Measurements from ENCODE around the gene ADAMTSL3. TPM values are rescaled to one million over a fixed set of nuclear protein-coding genes. Genes with fewer than 3 reads are reported as not detected.

The ADAMTSL3 gene
- total and polyA plus RNA-seq, 9 donors, result 26.2 to 63.2 (median 40.8) TPM

DNA sequence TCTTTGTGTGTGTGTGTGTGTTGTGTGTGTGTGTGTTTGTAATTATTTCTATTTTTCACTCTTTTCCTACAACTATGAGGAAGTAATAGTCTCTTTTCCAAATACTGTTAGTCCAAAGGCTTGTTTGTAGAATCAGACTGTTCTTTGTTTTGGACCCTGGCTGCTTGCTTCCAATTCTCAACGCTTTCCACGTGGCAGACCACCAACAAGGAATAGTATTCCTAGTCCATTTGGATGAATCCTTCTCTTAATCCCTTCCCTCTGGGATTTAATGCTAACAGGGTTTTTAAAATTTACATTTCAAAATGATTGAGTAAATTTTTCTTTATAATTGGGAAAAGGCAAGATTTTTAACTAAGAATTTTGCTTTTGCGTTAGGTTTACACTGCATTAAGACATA lies 62.7 kb downstream of the ADAMTSL3 start:
- DNase-seq, result peak; percentile 78
- WGBS (ENCODE audit: insufficient coverage), result no CpG with 5 or more reads among the region's 3 CpGs
- Histone ChIP-seq H3K36me3 (ENCODE audit: control insufficient read depth, insufficient read depth, low read length) (no peaks in the 10 kb centered on the region), H3K4me1 (ENCODE audit: control insufficient read depth, insufficient read depth, low read length) (peaks cover 9% of the 10 kb centered on the region), H3K27ac (ENCODE audit: low read length) (no peak overlapping the region), H3K9me3 (replicated peaks; ENCODE audit: control insufficient read depth, low read depth, low read length) (no peaks in the 10 kb centered on the region), H3K4me3 (ENCODE audit: low read length) (no peak overlapping the region), H3K27me3 (ENCODE audit: control insufficient read depth, insufficient read depth, low read length) (no peaks in the 10 kb centered on the region)

- Histone ChIP-seq H3K27ac (ENCODE audit: low read length) (no peak overlapping the region), H3K9me3 (replicated peaks; ENCODE audit: control insufficient read depth, low read depth, low read length) (no peaks in the 10 kb centered on the region), H3K27me3 (ENCODE audit: control insufficient read depth, insufficient read depth, low read length) (no peaks in the 10 kb centered on the region), H3K4me3 (ENCODE audit: low read length) (no peak overlapping the region), H3K4me1 (ENCODE audit: control insufficient read depth, insufficient read depth, low read length) (peaks cover 9% of the 10 kb centered on the region), H3K36me3 (ENCODE audit: control insufficient read depth, insufficient read depth, low read length) (no peaks in the 10 kb centered on the region)
- DNase-seq, result no peak
Measured at GRCh38 chr15:83717010-83717409, 63.1 kb downstream of the ADAMTSL3 start.

GRCh38 chr15:83720468-83720867 lies 66.5 kb downstream of the ADAMTSL3 start:
- H3K27ac ChIP-seq (ENCODE audit: low read length), result no peak overlapping the region
- DNase-seq, result no peak
- WGBS (ENCODE audit: insufficient coverage), result no CpG with 5 or more reads among the region's 2 CpGs
- H3K36me3 ChIP-seq (ENCODE audit: control insufficient read depth, insufficient read depth, low read length), result no peaks in the 10 kb centered on the region
- peaks cover 4% of the 10 kb centered on the region for H3K4me1 ChIP-seq (ENCODE audit: control insufficient read depth, insufficient read depth, low read length)
- no peaks in the 10 kb centered on the region for H3K27me3 ChIP-seq (ENCODE audit: control insufficient read depth, insufficient read depth, low read length)
- H3K4me3 ChIP-seq (ENCODE audit: low read length), result no peak overlapping the region
- no peaks in the 10 kb centered on the region for H3K9me3 ChIP-seq (replicated peaks; ENCODE audit: control insufficient read depth, low read depth, low read length)

- Histone ChIP-seq H3K9me3 (replicated peaks; ENCODE audit: control insufficient read depth, low read depth, low read length) (no peaks in the 10 kb centered on the region), H3K36me3 (ENCODE audit: control insufficient read depth, insufficient read depth, low read length) (no peaks in the 10 kb centered on the region), H3K27me3 (ENCODE audit: control insufficient read depth, insufficient read depth, low read length) (no peaks in the 10 kb centered on the region), H3K4me3 (ENCODE audit: low read length) (no peak overlapping the region), H3K27ac (ENCODE audit: low read length) (no peak overlapping the region), H3K4me1 (ENCODE audit: control insufficient read depth, insufficient read depth, low read length) (peaks cover 2% of the 10 kb centered on the region)
- DNase-seq, result peak; percentile 52
Measured at GRCh38 chr15:83721031-83721430, 67.1 kb downstream of the ADAMTSL3 start.

DNA sequence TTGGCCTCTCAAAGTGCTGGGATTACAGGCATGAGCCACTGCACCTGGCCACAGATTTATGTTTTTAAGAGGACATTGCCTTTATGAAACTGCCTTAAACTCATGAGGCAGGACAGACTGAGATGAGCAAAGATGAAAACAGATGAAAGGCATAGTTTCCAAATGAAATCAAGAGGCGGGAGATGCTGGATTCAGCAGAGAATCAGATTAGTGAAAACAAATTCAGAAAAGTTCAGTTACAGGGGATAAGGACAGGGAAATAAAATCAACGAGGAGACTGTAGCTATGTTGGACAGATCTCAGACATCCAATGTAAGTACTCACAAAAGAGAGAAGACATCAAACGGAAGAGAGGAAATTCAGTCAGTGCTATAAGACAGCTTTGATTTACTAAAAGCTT lies 68.1 kb downstream of the ADAMTSL3 start:
- H3K36me3 ChIP-seq (ENCODE audit: control insufficient read depth, insufficient read depth, low read length), result no peaks in the 10 kb centered on the region
- H3K27ac ChIP-seq (ENCODE audit: low read length), result no peak overlapping the region
- H3K4me1 ChIP-seq (ENCODE audit: control insufficient read depth, insufficient read depth, low read length), result no peaks in the 10 kb centered on the region
- DNase-seq, result peak; percentile 51
- no peak overlapping the region for H3K4me3 ChIP-seq (ENCODE audit: low read length)
- peaks cover 2% of the 10 kb centered on the region for H3K9me3 ChIP-seq (replicated peaks; ENCODE audit: control insufficient read depth, low read depth, low read length)
- H3K27me3 ChIP-seq (ENCODE audit: control insufficient read depth, insufficient read depth, low read length), result no peaks in the 10 kb centered on the region
- WGBS (ENCODE audit: insufficient coverage), result 36% methylated on average over 1 of the region's 3 CpGs

DNA sequence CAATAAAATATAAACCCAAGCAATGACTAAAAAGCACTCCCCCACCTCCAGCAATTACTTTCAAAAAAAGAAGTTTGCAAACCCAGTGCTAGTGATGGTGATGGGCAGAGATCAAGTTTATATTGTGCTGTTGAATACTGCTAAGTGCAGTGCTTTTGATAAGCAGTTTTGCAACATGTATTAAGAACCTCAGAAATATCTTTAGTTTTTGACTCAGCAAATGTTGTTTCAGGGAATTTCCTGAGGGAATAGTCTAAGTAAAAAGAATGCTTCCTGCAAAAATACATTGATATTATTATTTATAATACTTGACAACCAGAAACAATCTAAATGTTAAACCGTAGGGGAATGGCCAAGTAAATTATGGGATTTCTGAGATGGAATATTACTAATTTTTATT lies 69.3 kb downstream of the ADAMTSL3 start:
- DNase-seq, result peak; percentile 59

DNA sequence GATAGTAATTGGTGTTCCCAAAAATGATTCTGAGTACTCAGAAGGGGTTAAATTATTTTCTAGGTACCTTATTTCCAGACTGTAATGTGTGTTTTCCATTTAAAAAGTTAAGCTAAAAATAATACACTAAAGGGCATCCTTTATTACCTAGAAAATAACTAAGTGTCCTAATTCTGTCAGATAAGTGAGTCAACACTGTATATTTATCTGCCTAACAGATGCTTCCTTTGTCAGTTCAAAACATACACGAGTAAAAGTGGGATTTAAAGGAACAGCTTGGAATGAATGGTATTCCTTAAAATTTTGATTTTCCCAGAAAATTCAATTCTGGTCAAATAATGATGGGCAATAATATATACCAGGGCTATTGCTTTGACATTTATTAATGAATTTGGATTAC lies 78.3 kb downstream of the ADAMTSL3 start:
- Histone ChIP-seq H3K4me3 (ENCODE audit: low read length) (no peak overlapping the region), H3K4me1 (ENCODE audit: control insufficient read depth, insufficient read depth, low read length) (no peaks in the 10 kb centered on the region), H3K27ac (ENCODE audit: low read length) (no peak overlapping the region), H3K27me3 (ENCODE audit: control insufficient read depth, insufficient read depth, low read length) (no peaks in the 10 kb centered on the region), H3K36me3 (ENCODE audit: control insufficient read depth, insufficient read depth, low read length) (peaks cover 2% of the 10 kb centered on the region), H3K9me3 (replicated peaks; ENCODE audit: control insufficient read depth, low read depth, low read length) (peaks cover 5% of the 10 kb centered on the region)
- WGBS (ENCODE audit: insufficient coverage), result no CpG with 5 or more reads among the region's 1 CpG
- no peak for DNase-seq

More for the DNA sequence above, 69.3 kb downstream of the ADAMTSL3 start:
- Histone ChIP-seq H3K27me3 (ENCODE audit: control insufficient read depth, insufficient read depth, low read length) (no peaks in the 10 kb centered on the region), H3K9me3 (replicated peaks; ENCODE audit: control insufficient read depth, low read depth, low read length) (peaks cover 2% of the 10 kb centered on the region), H3K4me1 (ENCODE audit: control insufficient read depth, insufficient read depth, low read length) (no peaks in the 10 kb centered on the region), H3K36me3 (ENCODE audit: control insufficient read depth, insufficient read depth, low read length) (no peaks in the 10 kb centered on the region), H3K4me3 (ENCODE audit: low read length) (no peak overlapping the region), H3K27ac (ENCODE audit: low read length) (no peak overlapping the region)
- no CpG with 5 or more reads among the region's 1 CpG for WGBS (ENCODE audit: insufficient coverage)

DNA sequence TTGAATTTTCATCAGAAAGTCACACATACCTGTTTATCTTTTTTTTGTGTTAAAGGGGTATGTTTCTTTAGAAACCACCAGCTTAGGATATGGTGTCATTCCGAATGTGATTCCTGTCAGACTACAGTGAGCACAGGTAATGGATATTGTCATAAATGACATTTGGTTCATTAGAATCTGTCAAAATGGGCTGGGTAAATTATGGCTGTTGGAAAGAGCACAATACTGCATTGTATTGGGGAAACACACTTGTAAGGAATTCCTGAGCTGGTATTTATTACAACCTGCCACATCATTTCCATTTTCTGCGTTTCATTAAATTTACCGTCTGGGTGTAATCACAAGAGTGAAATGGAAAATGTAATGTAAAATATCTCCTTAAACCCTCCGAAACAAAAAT lies 78.8 kb downstream of the ADAMTSL3 start:
- Histone ChIP-seq H3K9me3 (replicated peaks; ENCODE audit: control insufficient read depth, low read depth, low read length) (peaks cover 5% of the 10 kb centered on the region), H3K4me3 (ENCODE audit: low read length) (no peak overlapping the region), H3K4me1 (ENCODE audit: control insufficient read depth, insufficient read depth, low read length) (no peaks in the 10 kb centered on the region), H3K27ac (ENCODE audit: low read length) (no peak overlapping the region), H3K36me3 (ENCODE audit: control insufficient read depth, insufficient read depth, low read length) (peaks cover 2% of the 10 kb centered on the region), H3K27me3 (ENCODE audit: control insufficient read depth, insufficient read depth, low read length) (no peaks in the 10 kb centered on the region)
- DNase-seq, result no peak
- no CpG with 5 or more reads among the region's 4 CpGs for WGBS (ENCODE audit: insufficient coverage)

GRCh38 chr15:83733206-83733605 lies 79.3 kb downstream of the ADAMTSL3 start:
- WGBS (ENCODE audit: insufficient coverage), result 100% methylated on average over 1 of the region's 2 CpGs
- H3K27me3 ChIP-seq (ENCODE audit: control insufficient read depth, insufficient read depth, low read length), result no peaks in the 10 kb centered on the region
- no peak for DNase-seq

DNA sequence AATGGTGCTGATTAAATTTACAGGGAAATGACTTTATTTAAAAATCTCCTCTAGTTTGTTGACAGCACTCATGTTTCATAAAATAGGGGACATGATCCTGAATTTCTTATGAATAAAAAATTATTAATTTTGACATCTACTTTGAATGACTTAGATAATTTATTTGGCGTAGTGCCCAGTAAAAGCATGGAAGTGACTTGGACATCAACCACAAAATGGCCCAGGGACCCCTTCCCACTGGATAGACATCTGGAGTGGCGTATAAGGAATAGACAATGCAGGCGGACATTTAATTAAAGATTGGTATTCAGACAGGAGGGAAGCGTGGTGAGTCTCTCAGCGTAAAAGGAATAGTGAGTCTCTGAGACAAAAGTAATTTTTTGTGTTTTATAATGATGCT lies 79.8 kb downstream of the ADAMTSL3 start:
- no peak overlapping the region for H3K27ac ChIP-seq (ENCODE audit: low read length)
- no peak for DNase-seq
- 100% methylated on average over 1 of the region's 5 CpGs for WGBS (ENCODE audit: insufficient coverage)
- no peaks in the 10 kb centered on the region for H3K27me3 ChIP-seq (ENCODE audit: control insufficient read depth, insufficient read depth, low read length)
- H3K9me3 ChIP-seq (replicated peaks; ENCODE audit: control insufficient read depth, low read depth, low read length), result peaks cover 5% of the 10 kb centered on the region
- no peaks in the 10 kb centered on the region for H3K4me1 ChIP-seq (ENCODE audit: control insufficient read depth, insufficient read depth, low read length)
- peaks cover 2% of the 10 kb centered on the region for H3K36me3 ChIP-seq (ENCODE audit: control insufficient read depth, insufficient read depth, low read length)
- H3K4me3 ChIP-seq (ENCODE audit: low read length), result no peak overlapping the region

More at GRCh38 chr15:83733206-83733605, 79.3 kb downstream of the ADAMTSL3 start:
- peaks cover 5% of the 10 kb centered on the region for H3K9me3 ChIP-seq (replicated peaks; ENCODE audit: control insufficient read depth, low read depth, low read length)
- H3K4me1 ChIP-seq (ENCODE audit: control insufficient read depth, insufficient read depth, low read length), result no peaks in the 10 kb centered on the region
- peaks cover 2% of the 10 kb centered on the region for H3K36me3 ChIP-seq (ENCODE audit: control insufficient read depth, insufficient read depth, low read length)
- no peak overlapping the region for H3K27ac ChIP-seq (ENCODE audit: low read length)
- H3K4me3 ChIP-seq (ENCODE audit: low read length), result no peak overlapping the region

GRCh38 chr15:83734487-83734886 lies 80.6 kb downstream of the ADAMTSL3 start:
- Histone ChIP-seq H3K4me3 (ENCODE audit: low read length) (no peak overlapping the region), H3K36me3 (ENCODE audit: control insufficient read depth, insufficient read depth, low read length) (peaks cover 2% of the 10 kb centered on the region), H3K27me3 (ENCODE audit: control insufficient read depth, insufficient read depth, low read length) (no peaks in the 10 kb centered on the region), H3K4me1 (ENCODE audit: control insufficient read depth, insufficient read depth, low read length) (no peaks in the 10 kb centered on the region), H3K27ac (ENCODE audit: low read length) (no peak overlapping the region), H3K9me3 (replicated peaks; ENCODE audit: control insufficient read depth, low read depth, low read length) (peaks cover 5% of the 10 kb centered on the region)
- DNase-seq, result no peak
- 80% methylated on average over 1 of the region's 3 CpGs for WGBS (ENCODE audit: insufficient coverage)

Data from muscle of leg (tissue), 11 donors.